ENCODE results near the gene FOXA2. TPM values are rescaled to one million over a fixed set of nuclear protein-coding genes. Genes with fewer than 3 reads are reported as not detected.

Gene FOXA2
- total and polyA plus RNA-seq, 2 of the 13 experiments (the other 11 are each of a cell fraction or from before 2014, with no cell fraction given) = 8.8 to 12.2 TPM

DNA sequence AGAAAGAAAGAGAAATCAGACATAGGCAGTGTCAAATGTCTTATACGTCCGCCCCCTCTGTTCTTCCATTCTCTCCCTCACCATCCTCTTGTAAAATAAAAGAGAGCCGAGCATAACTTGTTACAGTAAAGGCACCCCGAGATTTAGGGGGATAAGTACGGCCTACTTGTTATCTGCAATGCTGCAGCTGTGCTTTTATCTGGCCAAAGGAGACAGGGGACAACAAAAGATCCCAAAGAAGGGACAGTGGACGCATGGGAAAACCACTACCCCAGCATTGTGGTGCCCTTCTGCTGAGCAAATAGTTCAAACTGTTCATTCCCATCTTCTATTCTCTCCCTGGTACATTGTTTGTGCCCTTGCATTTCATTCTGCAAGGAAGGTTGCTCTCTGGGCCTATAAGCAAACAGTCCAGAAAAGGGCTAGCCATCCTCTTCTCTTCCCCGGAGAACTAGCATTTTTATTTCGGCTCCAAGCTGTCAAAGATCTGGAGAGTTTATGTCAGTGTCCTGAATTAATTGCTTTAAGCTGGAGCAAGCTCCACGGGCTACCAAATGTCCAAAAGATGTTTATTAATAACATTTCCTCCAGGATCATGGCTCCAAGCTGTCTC lies 22.3 kb downstream of the FOXA2 start (continued):
- TF ChIP-seq, protein P1, sequence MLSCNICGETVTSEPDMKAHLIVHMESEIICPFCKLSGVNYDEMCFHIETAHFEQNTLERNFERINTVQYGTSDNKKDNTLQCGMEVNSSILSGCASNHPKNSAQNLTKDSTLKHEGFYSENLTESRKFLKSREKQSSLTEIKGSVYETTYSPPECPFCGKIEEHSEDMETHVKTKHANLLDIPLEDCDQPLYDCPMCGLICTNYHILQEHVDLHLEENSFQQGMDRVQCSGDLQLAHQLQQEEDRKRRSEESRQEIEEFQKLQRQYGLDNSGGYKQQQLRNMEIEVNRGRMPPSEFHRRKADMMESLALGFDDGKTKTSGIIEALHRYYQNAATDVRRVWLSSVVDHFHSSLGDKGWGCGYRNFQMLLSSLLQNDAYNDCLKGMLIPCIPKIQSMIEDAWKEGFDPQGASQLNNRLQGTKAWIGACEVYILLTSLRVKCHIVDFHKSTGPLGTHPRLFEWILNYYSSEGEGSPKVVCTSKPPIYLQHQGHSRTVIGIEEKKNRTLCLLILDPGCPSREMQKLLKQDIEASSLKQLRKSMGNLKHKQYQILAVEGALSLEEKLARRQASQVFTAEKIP (CRISPR knock-in tag; IDR thresholded peaks at IDR 0.05; ENCODE audit: borderline replicate concordance) = no peak
- TF ChIP-seq SP1 (IDR thresholded peaks at IDR 0.05) = no peak
- TF ChIP-seq SP1 (CRISPR knock-in tag; IDR thresholded peaks at IDR 0.05) = no peak
- TF ChIP-seq POLR2A (IDR thresholded peaks at IDR 0.05; ENCODE audit: insufficient read depth in 1 of 2, low read depth in 2 of 2, low read length in 2 of 2) = peak; percentile 21 to 37; a peak in 1 of 4 replicates
- TF ChIP-seq, protein P2, sequence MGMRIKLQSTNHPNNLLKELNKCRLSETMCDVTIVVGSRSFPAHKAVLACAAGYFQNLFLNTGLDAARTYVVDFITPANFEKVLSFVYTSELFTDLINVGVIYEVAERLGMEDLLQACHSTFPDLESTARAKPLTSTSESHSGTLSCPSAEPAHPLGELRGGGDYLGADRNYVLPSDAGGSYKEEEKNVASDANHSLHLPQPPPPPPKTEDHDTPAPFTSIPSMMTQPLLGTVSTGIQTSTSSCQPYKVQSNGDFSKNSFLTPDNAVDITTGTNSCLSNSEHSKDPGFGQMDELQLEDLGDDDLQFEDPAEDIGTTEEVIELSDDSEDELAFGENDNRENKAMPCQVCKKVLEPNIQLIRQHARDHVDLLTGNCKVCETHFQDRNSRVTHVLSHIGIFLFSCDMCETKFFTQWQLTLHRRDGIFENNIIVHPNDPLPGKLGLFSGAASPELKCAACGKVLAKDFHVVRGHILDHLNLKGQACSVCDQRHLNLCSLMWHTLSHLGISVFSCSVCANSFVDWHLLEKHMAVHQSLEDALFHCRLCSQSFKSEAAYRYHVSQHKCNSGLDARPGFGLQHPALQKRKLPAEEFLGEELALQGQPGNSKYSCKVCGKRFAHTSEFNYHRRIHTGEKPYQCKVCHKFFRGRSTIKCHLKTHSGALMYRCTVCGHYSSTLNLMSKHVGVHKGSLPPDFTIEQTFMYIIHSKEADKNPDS (CRISPR knock-in tag; IDR thresholded peaks at IDR 0.05) = no peak
- TF ChIP-seq ZFP37 (CRISPR knock-in tag; IDR thresholded peaks at IDR 0.05; ENCODE audit: borderline replicate concordance) = no peak
- TF ChIP-seq ZMAT3 (CRISPR knock-in tag; conservative IDR thresholded peaks at IDR 0.05) = no peak
- no peak for TF ChIP-seq TSC22D2 (CRISPR knock-in tag; IDR thresholded peaks at IDR 0.05; ENCODE audit: borderline replicate concordance)
- TF ChIP-seq AGO2 (optimal IDR thresholded peaks at IDR 0.05; ENCODE audit: low read depth, low read length) = no peak
- no peak for TF ChIP-seq SMARCE1 (IDR thresholded peaks at IDR 0.05; ENCODE audit: borderline replicate concordance)
- no peak for TF ChIP-seq ZNF792 (CRISPR knock-in tag; IDR thresholded peaks at IDR 0.05)
- TF ChIP-seq, protein P3, sequence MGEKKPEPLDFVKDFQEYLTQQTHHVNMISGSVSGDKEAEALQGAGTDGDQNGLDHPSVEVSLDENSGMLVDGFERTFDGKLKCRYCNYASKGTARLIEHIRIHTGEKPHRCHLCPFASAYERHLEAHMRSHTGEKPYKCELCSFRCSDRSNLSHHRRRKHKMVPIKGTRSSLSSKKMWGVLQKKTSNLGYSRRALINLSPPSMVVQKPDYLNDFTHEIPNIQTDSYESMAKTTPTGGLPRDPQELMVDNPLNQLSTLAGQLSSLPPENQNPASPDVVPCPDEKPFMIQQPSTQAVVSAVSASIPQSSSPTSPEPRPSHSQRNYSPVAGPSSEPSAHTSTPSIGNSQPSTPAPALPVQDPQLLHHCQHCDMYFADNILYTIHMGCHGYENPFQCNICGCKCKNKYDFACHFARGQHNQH (CRISPR knock-in tag; IDR thresholded peaks at IDR 0.05) = no peak
- peak; percentile 50; the same call in 1 of the 2 replicates for TF ChIP-seq POLR2G (IDR thresholded peaks at IDR 0.05; ENCODE audit: low read depth, low read length)
- TF ChIP-seq ZBTB1 (CRISPR knock-in tag; IDR thresholded peaks at IDR 0.05; ENCODE audit: borderline replicate concordance) = no peak
- TF ChIP-seq, protein P4, sequence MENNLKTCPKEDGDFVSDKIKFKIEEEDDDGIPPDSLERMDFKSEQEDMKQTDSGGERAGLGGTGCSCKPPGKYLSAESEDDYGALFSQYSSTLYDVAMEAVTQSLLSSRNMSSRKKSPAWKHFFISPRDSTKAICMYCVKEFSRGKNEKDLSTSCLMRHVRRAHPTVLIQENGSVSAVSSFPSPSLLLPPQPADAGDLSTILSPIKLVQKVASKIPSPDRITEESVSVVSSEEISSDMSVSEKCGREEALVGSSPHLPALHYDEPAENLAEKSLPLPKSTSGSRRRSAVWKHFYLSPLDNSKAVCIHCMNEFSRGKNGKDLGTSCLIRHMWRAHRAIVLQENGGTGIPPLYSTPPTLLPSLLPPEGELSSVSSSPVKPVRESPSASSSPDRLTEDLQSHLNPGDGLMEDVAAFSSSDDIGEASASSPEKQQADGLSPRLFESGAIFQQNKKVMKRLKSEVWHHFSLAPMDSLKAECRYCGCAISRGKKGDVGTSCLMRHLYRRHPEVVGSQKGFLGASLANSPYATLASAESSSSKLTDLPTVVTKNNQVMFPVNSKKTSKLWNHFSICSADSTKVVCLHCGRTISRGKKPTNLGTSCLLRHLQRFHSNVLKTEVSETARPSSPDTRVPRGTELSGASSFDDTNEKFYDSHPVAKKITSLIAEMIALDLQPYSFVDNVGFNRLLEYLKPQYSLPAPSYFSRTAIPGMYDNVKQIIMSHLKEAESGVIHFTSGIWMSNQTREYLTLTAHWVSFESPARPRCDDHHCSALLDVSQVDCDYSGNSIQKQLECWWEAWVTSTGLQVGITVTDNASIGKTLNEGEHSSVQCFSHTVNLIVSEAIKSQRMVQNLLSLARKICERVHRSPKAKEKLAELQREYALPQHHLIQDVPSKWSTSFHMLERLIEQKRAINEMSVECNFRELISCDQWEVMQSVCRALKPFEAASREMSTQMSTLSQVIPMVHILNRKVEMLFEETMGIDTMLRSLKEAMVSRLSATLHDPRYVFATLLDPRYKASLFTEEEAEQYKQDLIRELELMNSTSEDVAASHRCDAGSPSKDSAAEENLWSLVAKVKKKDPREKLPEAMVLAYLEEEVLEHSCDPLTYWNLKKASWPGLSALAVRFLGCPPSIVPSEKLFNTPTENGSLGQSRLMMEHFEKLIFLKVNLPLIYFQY (CRISPR knock-in tag; IDR thresholded peaks at IDR 0.05; ENCODE audit: borderline replicate concordance) = no peak
- TF ChIP-seq JUN (CRISPR knock-in tag; IDR thresholded peaks at IDR 0.05) = no peak
- TF ChIP-seq REPIN1 (CRISPR knock-in tag; IDR thresholded peaks at IDR 0.05; ENCODE audit: borderline replicate concordance, low read depth) = no peak
- TF ChIP-seq, protein P5, sequence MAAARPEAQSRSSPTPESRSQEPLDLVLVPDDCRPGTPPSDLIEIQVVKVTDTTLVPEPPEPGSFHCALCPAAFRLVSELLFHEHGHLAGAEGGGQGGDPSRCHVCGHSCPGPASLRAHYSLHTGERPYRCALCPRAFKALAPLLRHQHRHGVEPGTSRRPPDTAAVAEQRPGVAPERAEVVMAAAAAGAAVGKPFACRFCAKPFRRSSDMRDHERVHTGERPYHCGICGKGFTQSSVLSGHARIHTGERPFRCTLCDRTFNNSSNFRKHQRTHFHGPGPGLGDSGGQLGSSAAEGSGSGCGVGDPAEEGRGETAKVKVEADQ (CRISPR knock-in tag; IDR thresholded peaks at IDR 0.05; ENCODE audit: borderline replicate concordance) = peak; percentile 36; the same call in 1 of the 2 replicates
- TF ChIP-seq HDAC1 (CRISPR knock-in tag; IDR thresholded peaks at IDR 0.05) = peak; percentile 12; the same call in 1 of the 2 replicates
- TF ChIP-seq DMAP1 (CRISPR knock-in tag; IDR thresholded peaks at IDR 0.05) = no peak
- no peak for TF ChIP-seq ZNF260 (CRISPR knock-in tag; IDR thresholded peaks at IDR 0.05; ENCODE audit: borderline replicate concordance, low read depth)
